OCI-LY1 (cell line): Measurements from ENCODE around the gene FUBP1.

Experiments used
- H2AFZ ChIP-seq: fragments of 200-600 bp; sonication (generic), shearing (Covaris generic); 2 replicates; pipeline ENCODE4 v1.6.0; 2014; ENCODE audit warnings: antibody characterized with exemption, mild to moderate bottlenecking, low read length
- H3F3A ChIP-seq: fragments of 200-600 bp; sonication (generic), shearing (Covaris generic); 2 replicates; pipeline ENCODE4 v1.6.0; 2014; ENCODE audit warnings: mild to moderate bottlenecking, antibody characterized with exemption, low read length, moderate library complexity; ENCODE audit not compliant: insufficient read depth
- H3K27ac ChIP-seq: fragments of 200-600 bp; sonication (generic); 2 replicates; pipeline ENCODE4 v1.5.1; 2014; ENCODE audit warnings: low read length, mixed run types, mild to moderate bottlenecking, low read depth; ENCODE audit not compliant: poor library complexity, severe bottlenecking
- H3K27me3 ChIP-seq: fragments of 200-600 bp; sonication (generic); 2 replicates; pipeline ENCODE4 v1.6.0; 2014; ENCODE audit warnings: antibody characterized with exemption, mild to moderate bottlenecking, low read length, moderate library complexity; ENCODE audit not compliant: insufficient read depth
- H3K36me3 ChIP-seq: fragments of 200-600 bp; sonication (generic); 2 replicates; pipeline ENCODE4 v1.6.1; 2014; ENCODE audit warnings: mild to moderate bottlenecking, antibody characterized with exemption, low read length, moderate library complexity, mixed read lengths; ENCODE audit not compliant: insufficient read depth
- H3K4me1 ChIP-seq: fragments of 200-600 bp; sonication (generic); 2 replicates; pipeline ENCODE4 v1.5.1; 2014; ENCODE audit warnings: mild to moderate bottlenecking, low read length, moderate library complexity; ENCODE audit not compliant: insufficient read depth, severe bottlenecking
- H3K4me2 ChIP-seq: fragments of 200-600 bp; sonication (generic), shearing (Covaris generic); 2 replicates; pipeline ENCODE4 v1.6.1; 2014; ENCODE audit warnings: low read length
- H3K4me3 ChIP-seq: fragments of 200-600 bp; sonication (generic); 2 replicates; pipeline ENCODE4 v1.5.1; 2014; ENCODE audit warnings: low read length, low read depth, mild to moderate bottlenecking, mixed read lengths; ENCODE audit not compliant: poor library complexity, severe bottlenecking
- H3K79me2 ChIP-seq: fragments of 200-600 bp; shearing (Covaris generic); 2 replicates; pipeline ENCODE4 v1.6.1; 2016; ENCODE audit warnings: mixed run types, low read length, mixed read lengths; ENCODE audit not compliant: insufficient read depth
- H3K9ac ChIP-seq: fragments of 200-600 bp; sonication (generic), shearing (Covaris generic); 2 replicates; pipeline ENCODE4 v1.6.1; 2014; ENCODE audit warnings: mild to moderate bottlenecking, low read length, mixed read lengths
- H3K9me2 ChIP-seq: fragments of 200-600 bp; sonication (generic), shearing (Covaris generic); 2 replicates; pipeline ENCODE4 v1.6.1; 2014; ENCODE audit warnings: low read depth, mild to moderate bottlenecking, low read length, mixed read lengths
- H3K9me3 ChIP-seq: fragments of 200-600 bp; shearing (Covaris generic); 2 replicates; pipeline ENCODE4 v1.6.1; 2014; ENCODE audit warnings: low read length, mixed read lengths
- H4K20me1 ChIP-seq: fragments of 200-600 bp; sonication (generic), shearing (Covaris generic); 2 replicates; pipeline ENCODE4 v1.6.0; 2016; ENCODE audit warnings: mild to moderate bottlenecking, low read length; ENCODE audit not compliant: insufficient read depth
- CTCF ChIP-seq: fragments of 200-600 bp; sonication (generic), shearing (Covaris generic); IDR thresholded peaks from 2 replicates; pipeline ENCODE4 v1.5.1; 2017; ENCODE audit warnings: mild to moderate bottlenecking, antibody characterized with exemption, low read length, moderate library complexity, mixed read lengths
- EZH2 ChIP-seq: fragments of 200-600 bp; sonication (generic), shearing (Covaris generic); IDR thresholded peaks from 2 replicates; pipeline ENCODE4 v1.8.0; 2017; ENCODE audit warnings: borderline replicate concordance, mixed run types, mild to moderate bottlenecking, antibody characterized with exemption, low read length, moderate library complexity, mixed read lengths

Gene FUBP1

GRCh38 chr1:77958850-77959249 lies 20.0 kb downstream of the FUBP1 start:
- Histone ChIP-seq H3K79me2 (0 out of 2 replicates have a peak, but pooled peaks cover 6% of the 10 kb centered on the region), H3F3A (no peaks in the 10 kb centered on the region; the same call in 1 of the 2 replicates), H2AFZ (no peak overlapping the region), H4K20me1 (no peaks in the 10 kb centered on the region), H3K4me3 (no peak overlapping the region), H3K9ac (no peak overlapping the region), H3K4me1 (no peaks in the 10 kb centered on the region), H3K4me2 (no peak overlapping the region), H3K9me2 (no peaks in the 10 kb centered on the region), H3K27ac (no peak overlapping the region), H3K27me3 (no peaks in the 10 kb centered on the region), H3K9me3 (no peaks in the 10 kb centered on the region), H3K36me3 (peaks cover 100% of the 10 kb centered on the region)
- no peak for TF ChIP-seq EZH2
- no peak for TF ChIP-seq CTCF

- H3K27me3 ChIP-seq: no peaks in the 10 kb centered on the region
- 0 out of 2 replicates have a peak, but pooled peaks cover 8% of the 10 kb centered on the region for H3K79me2 ChIP-seq
- H3K9me3 ChIP-seq: no peaks in the 10 kb centered on the region
- H3K4me2 ChIP-seq: no peak overlapping the region
- H3K4me1 ChIP-seq: no peaks in the 10 kb centered on the region
- H3F3A ChIP-seq: no peaks in the 10 kb centered on the region; the same call in 1 of the 2 replicates
- TF ChIP-seq EZH2 (no peak), CTCF (no peak)
- H3K9ac ChIP-seq: no peak overlapping the region
- H4K20me1 ChIP-seq: no peaks in the 10 kb centered on the region
- H2AFZ ChIP-seq: no peak overlapping the region
- H3K9me2 ChIP-seq: no peaks in the 10 kb centered on the region
- H3K27ac ChIP-seq: no peak overlapping the region
- no peak overlapping the region for H3K4me3 ChIP-seq
- peaks cover 100% of the 10 kb centered on the region for H3K36me3 ChIP-seq
Measured at GRCh38 chr1:77958391-77958790, 20.5 kb downstream of the FUBP1 start.

GRCh38 chr1:77956464-77956863 lies 22.4 kb downstream of the FUBP1 start:
- Histone ChIP-seq H3K9me2 (no peaks in the 10 kb centered on the region), H3K4me1 (peaks cover 8% of the 10 kb centered on the region), H3F3A (no peaks in the 10 kb centered on the region), H2AFZ (no peak overlapping the region), H3K27ac (no peak overlapping the region), H3K9ac (no peak overlapping the region), H3K36me3 (peaks cover 98% of the 10 kb centered on the region), H3K79me2 (peaks cover 8% of the 10 kb centered on the region; the same call in 1 of the 2 replicates), H3K9me3 (no peaks in the 10 kb centered on the region), H4K20me1 (no peaks in the 10 kb centered on the region), H3K4me2 (no peak overlapping the region), H3K27me3 (no peaks in the 10 kb centered on the region), H3K4me3 (no peak overlapping the region)
- TF ChIP-seq EZH2: no peak
- no peak for TF ChIP-seq CTCF
